ENCODE measurements around the gene PDAP1. TPM values are rescaled to one million over a fixed set of nuclear protein-coding genes. Genes with fewer than 3 reads are reported as not detected.

The PDAP1 gene
- total RNA-seq, 2 donors from 2014 or later, result 65.0 to 87.5 TPM

GRCh38 chr7:99455874-99456273, 47.5 kb upstream of the PDAP1 start:
- Histone ChIP-seq H3K36me3 (peaks cover 76% of the 10 kb centered on the region), H3K4me1 (ENCODE audit: control insufficient read depth in 1 of 2, low read depth in 2 of 2) (no peaks in the 10 kb centered on the region), H3K4me3 (no peak overlapping the region), H3K9me3 (no peaks in the 10 kb centered on the region), H3K27me3 (replicated peaks; ENCODE audit: insufficient read depth) (no peaks in the 10 kb centered on the region), H3K27ac (no peak overlapping the region)
- DNase-seq (ENCODE audit: low spot score) (no peak), ATAC-seq (ENCODE audit: insufficient number of reproducible peaks, low FRiP score, low read depth) (no peak)
- no peak for TF ChIP-seq CTCF (IDR thresholded peaks at IDR 0.05)

- no peak for ATAC-seq (ENCODE audit: insufficient number of reproducible peaks, low FRiP score, low read depth)
- no peak overlapping the region for H3K4me3 ChIP-seq
- H3K36me3 ChIP-seq, result peaks cover 88% of the 10 kb centered on the region
- no peaks in the 10 kb centered on the region for H3K4me1 ChIP-seq (ENCODE audit: control insufficient read depth in 1 of 2, low read depth in 2 of 2)
- TF ChIP-seq CTCF (IDR thresholded peaks at IDR 0.05), result no peak
- H3K27ac ChIP-seq, result no peak overlapping the region
- DNase-seq (ENCODE audit: low spot score), result no peak
- H3K9me3 ChIP-seq, result no peaks in the 10 kb centered on the region
- H3K27me3 ChIP-seq (replicated peaks; ENCODE audit: insufficient read depth), result no peaks in the 10 kb centered on the region
These were observed 44.7 kb upstream of the PDAP1 start for GRCh38 chr7:99453105-99453504.

- ATAC-seq (ENCODE audit: insufficient number of reproducible peaks, low FRiP score, low read depth), result no peak
- Histone ChIP-seq H3K36me3 (peaks cover 88% of the 10 kb centered on the region), H3K4me1 (ENCODE audit: control insufficient read depth in 1 of 2, low read depth in 2 of 2) (no peaks in the 10 kb centered on the region), H3K27ac (no peak overlapping the region), H3K4me3 (no peak overlapping the region), H3K9me3 (no peaks in the 10 kb centered on the region), H3K27me3 (replicated peaks; ENCODE audit: insufficient read depth) (no peaks in the 10 kb centered on the region)
- DNase-seq (ENCODE audit: low spot score), result no peak
- TF ChIP-seq CTCF (IDR thresholded peaks at IDR 0.05), result no peak
These were observed 44.1 kb upstream of the PDAP1 start for GRCh38 chr7:99452541-99452940.

- no peak for DNase-seq (ENCODE audit: low spot score)
- ATAC-seq (ENCODE audit: insufficient number of reproducible peaks, low FRiP score, low read depth), result no peak
- Histone ChIP-seq H3K27me3 (replicated peaks; ENCODE audit: insufficient read depth) (no peaks in the 10 kb centered on the region), H3K9me3 (no peaks in the 10 kb centered on the region), H3K36me3 (peaks cover 85% of the 10 kb centered on the region), H3K4me3 (no peak overlapping the region), H3K4me1 (ENCODE audit: control insufficient read depth in 1 of 2, low read depth in 2 of 2) (no peaks in the 10 kb centered on the region), H3K27ac (no peak overlapping the region)
- TF ChIP-seq CTCF (IDR thresholded peaks at IDR 0.05), result no peak
These were observed 43.5 kb upstream of the PDAP1 start for GRCh38 chr7:99451936-99452335.

GRCh38 chr7:99449326-99449725, 40.9 kb upstream of the PDAP1 start:
- H3K27me3 ChIP-seq (replicated peaks; ENCODE audit: insufficient read depth), result no peaks in the 10 kb centered on the region
- H3K9me3 ChIP-seq, result no peaks in the 10 kb centered on the region
- DNase-seq (ENCODE audit: low spot score) (no peak), ATAC-seq (ENCODE audit: insufficient number of reproducible peaks, low FRiP score, low read depth) (no peak)
- no peak overlapping the region for H3K4me3 ChIP-seq
- H3K36me3 ChIP-seq, result peaks cover 75% of the 10 kb centered on the region
- TF ChIP-seq CTCF (IDR thresholded peaks at IDR 0.05), result no peak
- no peaks in the 10 kb centered on the region for H3K4me1 ChIP-seq (ENCODE audit: control insufficient read depth in 1 of 2, low read depth in 2 of 2)
- no peak overlapping the region for H3K27ac ChIP-seq
